NCI-H345 treated with DMSO at 0.1 percent for 48 hours (cell line): ENCODE results near the gene HOXA3.

Experiments
- DNase-seq: peaks from one replicate; lab custom pipeline; 2025; ENCODE audit not compliant: unreplicated experiment; lab: John Stamatoyannopoulos, UW

Gene HOXA3

DNA sequence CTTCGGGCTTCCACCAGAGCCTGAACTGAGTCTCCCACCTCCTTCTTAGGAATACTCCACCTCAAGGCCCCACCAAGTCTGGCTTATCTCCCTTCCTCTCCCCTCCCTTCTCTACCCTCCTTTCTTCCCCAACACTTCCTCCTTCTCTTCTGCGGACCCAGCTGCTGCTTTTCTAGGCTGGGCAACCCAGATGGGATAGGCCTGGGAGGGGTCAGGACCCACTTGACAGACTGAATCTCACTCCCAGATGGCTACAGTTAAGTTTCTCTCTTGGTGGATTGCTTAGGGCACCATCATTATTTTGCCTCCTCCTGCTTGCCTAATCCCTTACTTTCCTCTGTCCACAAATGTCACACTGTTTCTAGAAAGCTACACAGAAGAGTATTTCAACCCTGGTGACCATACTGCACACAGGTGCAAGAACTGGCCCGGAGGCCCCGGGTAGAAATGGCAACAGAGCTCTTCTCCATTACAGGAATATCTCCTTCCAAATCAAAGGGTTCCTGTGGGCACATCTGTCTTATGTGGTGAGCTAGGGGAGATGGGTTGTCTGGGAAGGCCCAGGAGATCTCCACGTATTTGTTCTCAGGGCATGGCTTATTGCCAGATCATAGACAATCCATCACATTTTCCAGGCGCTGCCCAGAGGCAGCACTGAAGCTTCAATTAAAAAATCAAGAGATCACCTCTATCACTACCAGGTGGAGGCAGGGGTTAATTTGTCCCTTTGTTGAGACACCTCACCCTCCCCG, 37.8 kb upstream of the HOXA3 start:
- DNase-seq, result no peak

DNA sequence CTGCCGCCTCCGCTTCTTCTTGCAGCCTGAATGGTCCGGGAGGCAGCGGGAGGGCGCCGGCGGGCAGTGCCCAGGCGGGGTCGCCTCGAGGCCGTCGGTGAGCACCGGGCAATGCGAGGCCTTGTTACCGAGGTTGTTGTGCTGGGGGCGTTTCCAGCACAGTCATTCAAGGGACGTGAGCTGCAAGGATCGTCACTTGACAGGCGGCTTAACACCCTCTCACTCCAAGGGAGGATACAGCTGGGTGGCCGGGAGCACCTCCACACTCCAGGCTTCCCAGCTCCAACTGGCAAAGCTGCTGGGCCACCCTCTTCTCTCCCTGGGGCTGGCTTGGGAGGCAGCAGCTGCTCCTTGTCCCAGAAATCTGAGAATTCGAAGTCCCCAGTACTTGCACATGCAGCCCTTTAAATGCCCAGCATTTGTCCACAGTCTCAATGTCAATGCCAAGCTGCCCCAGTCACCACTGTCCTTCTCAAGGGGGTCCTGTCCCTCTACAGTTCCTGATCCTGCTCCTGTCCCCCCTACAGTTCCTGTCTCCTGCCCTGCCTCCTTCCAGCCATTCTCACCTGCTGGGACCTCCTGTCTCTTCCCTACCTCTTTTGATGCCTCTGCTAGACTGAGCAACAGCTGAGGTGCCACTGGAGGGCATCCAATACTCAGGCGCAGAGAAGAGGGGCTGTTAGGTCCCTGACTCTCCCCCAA, 37.1 kb upstream of the HOXA3 start:
- no peak for DNase-seq

DNA sequence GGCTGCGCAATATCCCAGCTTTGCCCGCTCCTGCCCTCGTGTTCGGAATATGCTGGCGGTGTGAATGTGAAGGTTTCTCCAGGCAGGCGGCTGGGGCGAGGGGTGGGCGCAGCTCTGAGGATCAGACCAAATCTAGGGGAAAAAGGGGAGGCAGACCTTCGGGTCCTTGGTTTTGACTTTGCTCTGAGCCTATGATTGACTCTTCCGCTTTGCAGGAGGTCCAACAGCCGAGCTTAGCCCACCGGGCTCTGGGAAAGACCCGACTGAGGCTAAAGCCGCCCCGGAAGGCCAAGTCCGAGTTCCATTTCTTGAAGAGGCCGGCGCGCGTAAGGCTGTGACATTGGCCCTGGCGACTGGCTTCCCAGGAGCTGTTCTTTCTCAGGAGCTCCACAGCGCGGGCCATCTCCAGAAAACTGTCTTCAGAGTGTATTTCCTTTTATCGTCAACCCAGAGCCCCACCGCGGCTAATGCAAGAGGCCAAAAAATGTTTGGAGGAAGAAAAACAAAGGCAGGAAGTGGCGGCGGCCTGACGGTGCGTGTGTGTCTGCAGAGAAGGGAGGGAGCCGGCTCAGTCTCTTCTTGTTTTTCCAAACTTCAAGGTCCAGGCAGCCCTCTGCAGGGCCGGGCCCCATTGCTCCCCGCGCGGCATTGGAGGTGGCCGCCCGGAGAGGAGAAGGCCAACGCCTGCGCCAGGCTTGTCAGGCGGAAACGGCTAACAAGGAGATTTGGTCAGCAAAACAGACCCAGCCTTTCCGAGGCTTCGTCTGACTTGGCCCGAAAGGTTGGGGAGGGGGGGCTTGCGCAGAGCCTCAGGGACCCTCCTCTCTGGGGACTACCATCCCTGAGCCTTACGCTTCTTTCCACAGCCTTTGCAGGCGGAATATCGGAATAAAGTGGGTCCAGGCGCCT, 36.3 kb upstream of the HOXA3 start:
- no peak for DNase-seq

DNA sequence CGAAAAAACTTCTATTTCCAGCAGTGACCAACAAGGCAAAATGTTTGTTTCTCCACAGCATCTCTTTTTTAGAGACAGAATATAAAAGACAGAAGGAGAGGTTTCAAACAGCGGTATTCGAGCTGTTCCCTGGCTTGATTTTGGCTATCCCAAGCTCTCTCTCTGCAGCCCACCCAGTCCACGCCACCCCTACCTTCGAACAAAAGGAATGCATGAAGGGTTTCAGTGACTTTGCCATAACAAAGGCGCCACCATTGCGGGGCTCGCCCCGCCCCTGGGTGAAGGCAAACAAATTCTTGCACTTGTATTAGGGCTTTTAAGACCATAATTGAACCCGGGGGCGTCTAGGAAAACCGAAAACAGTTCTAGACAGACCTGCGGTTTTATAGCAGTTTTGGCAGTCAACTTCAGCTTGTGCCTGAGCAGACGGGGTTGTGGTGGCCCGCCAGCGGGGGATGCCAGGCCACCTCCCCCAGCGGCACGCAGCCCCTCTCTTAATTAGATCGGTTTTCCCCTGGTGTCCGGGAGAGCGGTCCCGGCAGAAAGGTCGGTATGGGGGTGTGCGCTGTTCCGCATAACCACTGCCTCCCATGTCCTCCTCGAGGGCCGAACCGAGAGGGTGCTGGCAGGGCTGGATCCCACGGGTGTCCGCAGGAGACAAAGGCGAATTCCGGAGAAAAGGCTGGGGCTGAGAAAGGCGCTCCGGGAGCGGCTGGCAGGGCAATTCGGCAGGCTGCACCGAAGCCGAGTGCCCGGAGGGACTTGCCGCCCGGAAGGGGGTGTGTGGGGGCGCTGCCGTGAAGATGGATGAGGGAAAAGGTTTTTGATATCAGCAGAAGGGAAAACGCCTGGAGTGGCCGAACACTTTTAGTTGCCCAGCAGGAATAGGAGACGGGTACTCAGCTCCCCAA, 35.3 kb upstream of the HOXA3 start:
- DNase-seq, result no peak

DNA sequence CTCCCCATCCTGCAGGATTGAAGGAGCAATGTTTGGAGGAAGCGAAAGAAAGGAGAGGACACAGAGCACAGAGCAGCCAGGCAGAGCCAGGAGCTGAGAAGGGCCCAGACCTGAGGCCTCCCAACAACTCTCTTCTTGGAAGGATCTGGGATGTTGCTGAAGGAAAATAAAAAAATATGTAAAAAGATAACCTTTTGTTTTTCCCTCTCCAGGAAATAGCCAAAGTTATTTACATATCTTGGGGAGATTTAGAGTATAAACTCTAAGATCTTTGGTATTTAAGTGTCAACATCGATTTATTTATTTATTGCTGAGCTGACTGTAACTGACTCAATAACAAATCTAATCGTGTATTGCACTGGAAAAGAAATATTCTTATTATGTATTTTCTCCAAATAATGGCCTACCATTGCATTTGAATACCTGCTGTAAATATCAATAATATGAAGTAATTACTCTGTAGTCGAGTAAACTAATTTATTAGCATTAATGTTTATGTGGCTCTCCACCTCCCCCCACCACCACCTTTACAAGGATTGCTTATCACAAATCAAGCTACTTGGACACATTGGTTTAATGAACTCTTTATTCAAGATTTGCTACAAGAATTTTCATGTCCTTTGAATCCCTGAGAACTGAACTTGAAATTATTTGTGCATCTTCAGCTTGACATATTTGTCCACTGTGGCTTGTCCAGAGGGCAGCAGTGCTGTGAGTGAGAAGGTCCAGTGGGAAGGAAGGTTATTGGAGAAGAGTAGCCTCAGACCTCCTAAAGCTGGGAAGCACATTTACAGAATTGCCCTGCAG, 34.5 kb upstream of the HOXA3 start:
- no peak for DNase-seq

DNA sequence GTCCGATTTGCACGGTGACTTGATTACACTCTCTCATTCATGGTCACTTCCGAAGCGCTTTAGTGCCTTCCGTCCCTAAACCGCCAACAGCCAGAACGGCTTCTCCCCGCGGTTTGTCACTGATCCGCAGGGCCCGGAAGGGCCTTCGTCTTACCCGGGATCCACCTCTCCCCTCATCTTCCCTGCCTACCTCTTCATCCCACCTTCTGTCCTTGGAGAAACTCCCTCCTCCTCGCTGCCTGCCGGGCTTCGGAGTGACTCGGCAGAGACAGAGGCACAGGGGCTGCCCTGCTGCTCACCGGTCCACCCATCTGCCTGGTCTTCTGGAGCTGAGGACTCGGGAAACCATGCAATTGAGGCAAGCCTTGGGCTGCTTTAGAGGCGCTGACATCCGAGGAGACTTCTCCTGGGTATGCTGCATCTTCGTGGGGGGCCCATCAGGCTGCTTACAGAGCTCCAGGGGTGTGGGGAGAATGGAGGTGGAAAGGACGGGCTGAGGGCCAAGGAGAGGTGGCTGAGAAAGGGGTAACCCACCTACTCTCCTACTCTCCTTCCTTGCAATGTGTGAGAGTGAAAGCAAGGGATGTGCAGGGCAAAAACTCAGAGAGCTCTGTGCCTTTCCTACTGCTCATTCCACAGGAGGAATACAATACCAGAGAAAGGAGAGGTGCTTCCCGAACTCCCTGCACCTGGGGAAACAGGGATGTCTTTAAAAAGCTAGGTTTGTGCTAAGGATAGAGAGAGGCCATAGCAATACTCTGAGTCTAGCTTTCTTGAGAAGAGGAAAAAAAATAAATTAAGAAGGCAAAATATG, 33.7 kb upstream of the HOXA3 start:
- no peak for DNase-seq

DNA sequence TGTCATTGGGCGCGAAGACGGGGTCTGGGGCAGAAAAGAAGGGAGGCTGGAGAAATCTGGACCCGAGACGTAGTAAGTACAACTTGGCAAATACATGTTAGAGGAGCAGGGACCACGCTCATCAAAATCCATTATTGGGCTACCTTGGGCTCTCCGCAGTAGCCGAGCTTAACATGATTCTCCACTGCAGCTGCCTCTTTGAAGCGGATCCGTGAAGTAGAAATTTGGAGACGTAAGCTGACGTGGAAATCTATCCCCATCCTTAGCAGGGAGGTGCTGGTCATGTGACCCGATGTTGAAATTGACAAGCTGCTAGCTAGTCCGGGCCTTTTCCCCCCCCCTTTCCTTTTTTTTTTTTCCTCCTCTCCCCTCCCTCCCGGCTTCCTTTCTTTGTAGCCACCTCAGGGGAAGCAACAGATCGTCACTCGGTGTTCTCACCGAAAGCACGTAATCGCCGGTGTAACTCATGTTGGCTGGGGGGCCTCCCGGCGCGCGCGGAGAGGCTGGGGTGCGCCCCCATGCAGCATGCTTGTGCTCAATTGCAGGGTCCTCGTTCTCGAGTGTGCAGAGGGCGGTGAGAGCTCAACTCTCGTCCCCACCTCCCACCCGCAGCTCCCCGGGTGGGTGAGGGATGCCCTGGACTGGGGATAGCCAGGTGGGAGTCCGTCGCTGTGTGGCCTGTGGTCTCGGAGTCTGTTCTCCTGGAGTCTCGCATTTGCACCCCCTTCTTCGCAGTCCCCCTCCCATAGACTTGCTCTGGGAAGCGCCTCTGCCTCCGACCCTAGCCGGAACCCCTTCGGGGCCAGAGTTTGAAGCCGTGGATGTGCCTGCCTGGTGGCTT, 32.9 kb upstream of the HOXA3 start, which contains the start of gene HOXA11:
Gene HOXA11, minus strand, starts transcription at position 220 of the 841 bp plus-strand sequence. Its CDS starts 88 bp downstream, at position 132.
- no peak for DNase-seq

DNA sequence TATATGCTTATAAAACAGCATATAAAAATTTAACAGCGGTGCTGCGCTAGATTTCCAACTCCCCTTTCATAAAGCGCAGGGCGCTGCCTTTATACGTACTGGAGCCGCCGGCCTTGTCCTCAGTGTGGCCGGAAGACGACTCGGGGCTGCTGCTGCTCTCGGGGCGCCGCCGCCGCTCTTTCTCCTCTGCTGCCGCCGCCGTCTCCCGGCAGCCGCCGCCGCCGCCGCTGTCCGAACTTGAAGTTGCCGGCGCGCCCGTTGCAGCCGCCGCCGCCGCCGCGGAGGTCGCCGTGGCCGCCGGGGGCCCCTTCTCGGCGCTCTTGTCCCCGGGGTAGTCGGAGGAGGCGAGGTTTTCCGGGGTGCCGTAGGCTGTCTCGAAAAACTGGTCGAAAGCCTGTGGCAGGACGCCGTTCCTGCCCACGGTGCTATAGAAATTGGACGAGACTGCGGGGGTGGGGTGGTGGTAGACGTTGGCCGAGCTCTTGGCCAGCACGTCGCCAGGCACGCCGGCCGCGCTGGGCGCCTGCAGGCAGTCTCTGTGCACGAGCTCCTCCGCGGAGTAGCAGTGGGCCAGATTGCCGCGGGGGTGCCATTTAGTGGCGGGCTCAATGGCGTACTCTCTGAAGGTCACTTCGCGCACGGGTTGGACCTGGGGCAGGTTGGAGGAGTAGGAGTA, 32.1 kb upstream of the HOXA3 start:
- DNase-seq, result no peak

DNA sequence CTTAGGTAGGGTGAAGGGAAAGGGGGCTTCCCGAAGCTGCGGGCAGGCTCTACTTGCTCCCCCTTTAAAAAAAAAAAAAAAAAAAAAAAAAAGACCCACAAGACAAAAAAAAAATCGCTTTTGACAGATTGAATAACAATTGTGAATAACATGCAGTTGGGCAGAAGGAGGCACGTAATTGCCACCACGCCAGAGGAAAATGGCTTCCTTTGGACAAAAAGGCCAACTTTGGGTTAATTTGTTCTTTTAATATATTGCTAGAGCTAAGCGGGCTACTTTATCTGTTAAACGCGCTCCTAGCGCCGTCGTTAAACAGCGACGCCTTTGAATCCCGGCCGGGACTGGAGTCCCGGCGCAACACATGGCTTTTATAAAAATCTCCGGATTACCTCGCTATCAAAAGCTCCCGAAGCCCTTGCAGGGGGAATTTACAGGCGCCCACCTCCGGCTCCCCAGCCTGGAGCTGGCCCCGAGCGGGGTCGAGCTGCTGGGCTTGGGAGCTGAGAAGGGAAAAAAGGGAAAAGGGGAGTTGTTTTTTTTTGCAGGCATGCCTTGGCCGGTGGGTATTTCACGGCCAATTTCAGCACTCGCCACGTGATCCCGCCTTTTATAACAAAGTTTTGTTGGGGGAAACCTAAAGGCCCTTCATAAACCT, 31.4 kb upstream of the HOXA3 start:
- peak; percentile 27 for DNase-seq

DNA sequence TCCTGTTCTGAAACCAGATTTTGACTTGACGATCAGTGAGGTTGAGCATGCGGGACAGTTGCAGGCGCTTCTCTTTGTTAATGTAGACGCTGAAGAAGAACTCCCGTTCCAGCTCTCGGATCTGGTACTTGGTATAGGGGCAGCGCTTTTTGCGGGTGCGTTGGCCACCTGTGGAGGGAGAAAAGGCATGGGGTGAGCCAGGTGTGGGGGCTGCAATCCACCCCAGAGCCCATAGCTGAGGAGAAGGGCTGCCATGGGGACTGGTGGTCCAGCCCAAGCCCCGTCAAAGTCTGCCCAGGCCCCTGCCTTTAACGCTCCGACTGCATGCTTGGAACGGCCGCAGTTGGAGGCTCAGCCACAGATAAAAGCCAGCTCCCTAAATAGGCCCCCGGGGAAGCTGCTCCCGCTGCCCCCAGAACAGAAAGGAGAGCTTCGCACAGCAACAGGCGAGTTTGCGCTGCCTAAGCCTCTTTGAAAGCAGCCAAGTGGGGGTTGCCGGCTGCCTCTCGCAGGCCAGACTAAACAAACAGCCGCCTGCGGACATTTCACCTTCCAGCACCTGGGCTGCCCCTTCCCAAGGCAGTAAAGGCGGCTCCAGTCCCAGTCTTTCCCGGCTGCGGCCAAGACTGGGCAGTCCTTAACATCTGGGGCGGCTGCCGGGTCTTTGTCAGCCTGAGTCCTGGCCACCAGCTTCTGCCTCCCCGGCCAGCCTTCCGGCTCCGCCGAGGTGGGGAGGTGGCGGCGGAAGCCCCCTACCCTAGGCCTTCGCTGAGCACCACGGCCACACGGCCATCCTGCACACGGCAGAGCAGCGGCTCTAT, 30.7 kb upstream of the HOXA3 start:
- DNase-seq, result no peak

DNA sequence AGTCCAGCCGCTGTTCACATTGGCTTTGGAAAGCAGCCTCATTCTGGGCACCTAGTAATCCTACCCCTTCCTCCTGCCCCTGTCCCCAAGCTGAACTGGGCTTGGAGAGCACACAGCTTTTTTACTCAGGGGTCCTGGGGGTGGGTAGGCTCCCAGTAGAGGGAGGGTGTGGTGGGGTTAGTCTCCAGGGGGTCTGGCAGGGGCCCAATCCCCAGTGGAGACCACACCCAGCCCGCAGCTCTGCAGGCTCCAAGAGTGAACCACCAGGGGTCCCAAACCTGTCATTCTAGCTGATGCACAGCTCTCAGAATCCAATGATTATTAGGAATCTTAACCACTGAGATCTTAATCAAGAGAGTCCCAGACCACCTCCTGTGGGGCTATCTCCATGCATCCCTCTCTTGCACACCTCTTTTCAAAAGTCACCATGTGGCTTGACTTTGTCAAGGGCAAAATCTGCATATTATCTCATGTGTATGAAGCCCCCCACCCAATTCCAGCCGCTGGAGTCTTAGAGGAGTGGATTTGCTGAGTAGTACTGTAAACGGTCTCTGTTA, 30.0 kb upstream of the HOXA3 start:
- no peak for DNase-seq

DNA sequence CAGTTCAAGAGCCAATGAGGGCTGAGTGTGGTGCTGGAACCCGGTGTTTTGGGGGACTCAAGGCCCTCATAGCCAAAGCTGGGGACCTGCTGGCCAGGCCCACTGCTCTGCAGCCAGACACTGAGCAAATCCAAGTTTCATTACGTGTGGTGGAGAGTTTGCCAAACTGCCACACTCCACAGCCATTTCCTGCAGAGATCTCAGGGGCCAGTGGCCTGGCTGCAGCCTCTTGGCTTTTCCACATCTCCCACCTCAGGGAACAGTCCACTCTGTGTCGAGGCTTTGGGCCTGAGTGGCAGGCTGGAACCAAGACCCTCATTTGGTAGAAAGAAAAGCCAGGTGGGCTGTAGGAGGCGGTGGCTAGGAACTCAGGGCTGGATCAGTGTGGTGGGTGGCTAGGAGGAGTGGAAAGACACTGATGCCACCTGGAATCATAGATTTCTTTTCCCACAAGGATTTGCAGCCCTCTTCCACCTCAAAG, 29.5 kb upstream of the HOXA3 start:
- no peak for DNase-seq

DNA sequence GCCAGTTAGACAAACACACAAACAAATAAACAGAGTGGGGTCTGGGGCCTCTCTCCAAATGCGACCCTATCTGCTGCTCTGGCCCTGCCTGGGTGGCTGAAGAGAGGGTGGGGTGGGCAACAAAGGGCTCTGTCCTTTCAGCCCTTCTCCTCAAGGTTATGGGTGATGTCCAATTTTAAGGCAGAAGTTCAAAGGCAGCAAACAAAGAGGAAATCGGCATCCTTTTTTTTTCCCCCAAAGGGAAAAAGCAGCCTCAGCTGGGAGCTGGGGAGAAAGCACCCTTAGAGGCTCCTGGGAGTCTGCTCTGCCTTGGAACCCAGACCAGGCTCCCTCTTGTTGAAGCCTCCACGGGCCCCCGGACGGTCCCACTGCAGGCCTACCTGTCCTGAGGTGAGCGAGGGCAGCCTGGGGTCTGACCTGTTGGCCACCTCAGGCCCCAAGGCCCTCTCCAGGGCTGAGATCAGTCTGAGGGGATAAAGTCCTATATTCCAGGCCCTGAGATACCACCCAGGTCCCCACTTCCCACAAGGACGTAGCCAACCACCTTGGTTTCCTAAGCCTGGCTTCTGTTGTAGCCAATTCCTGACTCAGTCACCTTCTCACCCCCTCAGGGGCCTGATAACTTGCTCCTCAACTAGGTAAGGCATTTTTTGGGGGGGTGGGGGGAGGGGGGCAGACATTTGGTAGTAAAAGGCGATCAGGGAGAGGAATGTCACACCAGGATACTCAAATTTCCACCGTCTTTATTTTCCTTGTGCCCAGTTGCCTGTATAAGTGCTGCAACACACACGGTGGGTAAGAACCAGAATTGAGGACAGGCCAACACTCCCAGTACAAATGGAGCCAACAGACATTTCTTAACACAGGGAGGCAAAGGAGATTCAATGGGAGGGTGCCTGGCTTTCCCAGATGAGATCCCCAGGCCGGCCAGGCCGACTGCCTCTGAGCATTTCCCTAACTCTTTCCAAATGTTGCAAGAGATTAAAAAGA, 28.3 kb upstream of the HOXA3 start:
- no peak for DNase-seq
